T-helper 1 cell treated with Interleukin-12 subunit alpha and Interleukin-12 subunit beta and Interleukin-4 antibody, amounts not matched to agents 30 ng/mL and 1 ng/mL, for 36 hours (primary cell): ENCODE measurements around the gene TTC8. TPM values are rescaled to one million over a fixed set of nuclear protein-coding genes. Genes with fewer than 3 reads are reported as not detected.
"Not testable (repeated sequence)": the region's sequence is repeated elsewhere in the genome, so short reads cannot be mapped to it uniquely, and the experiment has no call there.

Source experiments
- intact Hi-C: fragments of 100-400 bp; cut with micrococcal nuclease; formaldehyde crosslinking; loops from one replicate; pipeline ENCODE4 v1.15.1; 2024
- total RNA-seq: library from RNA; stranded (reverse); gene quantifications from 2 replicates; pipeline ENCODE4 v1.2.3, GENCODE V29; 2022

Gene TTC8
- 1.7 and 2.3 TPM in 2 replicates for total RNA-seq

GRCh38 chr14:88824314-88825077 is at the start of gene TTC8:
TSS of gene TTC8 (plus strand) at chr14:88824651. CDS start at chr14:88824708, 57 bp downstream.
- intact Hi-C loops, result loop anchor here (1.0 to 5.0 kb wide), 8 partner anchors 32 to 1432 kb away; partner anchors contain the start of genes EFCAB11, EML5, GALC and GPR65

- intact Hi-C loops, result no loop called here
These were observed 48.9 kb upstream of the TTC8 start for GRCh38 chr14:88775532-88775931.

- intact Hi-C loops, result no loop called here
These were observed 38.5 kb upstream of the TTC8 start for GRCh38 chr14:88785911-88786310.

GRCh38 chr14:88786715-88787114 is 37.7 kb upstream of the TTC8 start:
- intact Hi-C loops, result no loop called here

- intact Hi-C loops, result not testable (repeated sequence)
These were observed 34.9 kb upstream of the TTC8 start for GRCh38 chr14:88789573-88789972.

- intact Hi-C loops, result loop anchor here (10.0 kb wide), 1 partner anchor 934 kb away; no protein-coding TSS in a partner anchor
These were observed 33.8 kb upstream of the TTC8 start for GRCh38 chr14:88790501-88791251.

GRCh38 chr14:88791252-88791621 is 33.2 kb upstream of the TTC8 start:
- intact Hi-C loops, result loop anchor here (10.0 kb wide), 1 partner anchor 934 kb away; no protein-coding TSS in a partner anchor

GRCh38 chr14:88791629-88792472 is 32.6 kb upstream of the TTC8 start:
- intact Hi-C loops, result loop anchor here (1.0 to 10.0 kb wide), 5 partner anchors 32 to 1163 kb away; partner anchors contain the start of genes EFCAB11, SPATA7, TDP1 and TTC8

- intact Hi-C loops, result loop anchor here (1.0 to 10.0 kb wide), 6 partner anchors 32 to 1162 kb away; partner anchors contain the start of genes EFCAB11, SPATA7, TDP1 and TTC8
These were observed 31.8 kb upstream of the TTC8 start, which contains the start of gene EML5 for GRCh38 chr14:88792473-88793258. TSS of gene EML5 (minus strand) at chr14:88792953. CDS start at chr14:88792503, 450 bp downstream.

GRCh38 chr14:88793259-88793625 is 31.2 kb upstream of the TTC8 start:
- intact Hi-C loops, result loop anchor here (1.0 to 10.0 kb wide), 5 partner anchors 230 to 1162 kb away; partner anchors contain the start of genes EFCAB11, SPATA7, TDP1 and ZC3H14

- intact Hi-C loops, result loop anchor here (10.0 kb wide), 1 partner anchor 927 kb away; no protein-coding TSS in a partner anchor
These were observed 26.3 kb upstream of the TTC8 start for GRCh38 chr14:88798156-88798555.

- intact Hi-C loops, result loop anchor here (10.0 kb wide), 1 partner anchor 925 kb away; no protein-coding TSS in a partner anchor
These were observed 24.9 kb upstream of the TTC8 start for GRCh38 chr14:88799522-88799921.

GRCh38 chr14:88802596-88802995 is 21.9 kb upstream of the TTC8 start:
- intact Hi-C loops, result no loop called here

- intact Hi-C loops, result no loop called here
These were observed 20.4 kb upstream of the TTC8 start for GRCh38 chr14:88804035-88804434.

GRCh38 chr14:88804477-88804876 is 20.0 kb upstream of the TTC8 start:
- intact Hi-C loops, result no loop called here

GRCh38 chr14:88808359-88808758 is 16.1 kb upstream of the TTC8 start:
- intact Hi-C loops, result no loop called here

- intact Hi-C loops, result no loop called here
These were observed 8.5 kb upstream of the TTC8 start for GRCh38 chr14:88815980-88816379.

- intact Hi-C loops, result no loop called here
These were observed 6.4 kb upstream of the TTC8 start for GRCh38 chr14:88818018-88818417.

GRCh38 chr14:88819674-88820073 is 4.8 kb upstream of the TTC8 start:
- intact Hi-C loops, result loop anchor here (5.0 kb wide), 2 partner anchors 812 to 1133 kb away; partner anchors contain the start of genes EFCAB11 and GPR65

GRCh38 chr14:88821378-88821777 is 3.1 kb upstream of the TTC8 start:
- intact Hi-C loops, result loop anchor here (5.0 kb wide), 2 partner anchors 814 to 1131 kb away; partner anchors contain the start of genes EFCAB11 and GPR65
